SK-N-SH treated with all-trans-retinoic acid at 6 μM for 48 hours (cell line): ENCODE data around the gene NAT14.

Source experiments
- ATAC-seq: fragments of 200-7000 bp; cut with Tn5 transposase; 3 replicates; pipeline ENCODE4 v1.9.1; 2020; ENCODE audit warnings: mild to moderate bottlenecking, moderate library complexity
- BACH2 ChIP-seq: fragments of 250-450 bp; sonication (Bioruptor Pico); IDR thresholded peaks from 2 replicates; pipeline ENCODE4 v1.9.0; 2021; ENCODE audit warnings: mild to moderate bottlenecking, borderline replicate concordance
- CREB5 ChIP-seq: fragments of 250-450 bp; sonication (Bioruptor Pico); IDR thresholded peaks from 2 replicates; pipeline ENCODE4 v1.5.1; 2020; ENCODE audit warnings: low read depth, mild to moderate bottlenecking, moderate library complexity
- CSDC2 ChIP-seq: fragments of 250-450 bp; sonication (Bioruptor Pico); IDR thresholded peaks from 2 replicates; pipeline ENCODE4 v1.5.0; 2020; ENCODE audit warnings: mild to moderate bottlenecking, moderate library complexity
- CSRNP3 ChIP-seq: fragments of 250-450 bp; sonication (Bioruptor Pico); IDR thresholded peaks from 2 replicates; pipeline ENCODE4 v1.5.1; 2021; ENCODE audit warnings: mild to moderate bottlenecking, moderate library complexity
- ESRRG ChIP-seq: fragments of 250-450 bp; sonication (Bioruptor Pico); IDR thresholded peaks from 2 replicates; pipeline ENCODE4 v1.6.1; 2021; ENCODE audit warnings: mild to moderate bottlenecking
- GLIS3 ChIP-seq: fragments of 250-450 bp; sonication (Bioruptor Pico); IDR thresholded peaks from 2 replicates; pipeline ENCODE4 v1.5.0; 2020; ENCODE audit warnings: mild to moderate bottlenecking, moderate library complexity
- ISL1 ChIP-seq: fragments of 250-450 bp; sonication (Bioruptor Pico); IDR thresholded peaks from 2 replicates; pipeline ENCODE4 v2.1.2; 2022; ENCODE audit warnings: mild to moderate bottlenecking, moderate library complexity
- OSR1 ChIP-seq: fragments of 250-450 bp; sonication (Bioruptor Pico); IDR thresholded peaks from 2 replicates; pipeline ENCODE4 v1.8.0; 2022; ENCODE audit warnings: moderate library complexity, mild to moderate bottlenecking, inconsistent platforms
- PATZ1 ChIP-seq: fragments of 250-450 bp; sonication (Bioruptor Pico); IDR thresholded peaks from 2 replicates; pipeline ENCODE4 v1.8.0; 2020; ENCODE audit warnings: mild to moderate bottlenecking, moderate library complexity, borderline replicate concordance
- POU6F1 ChIP-seq: fragments of 250-450 bp; sonication (Bioruptor Pico); IDR thresholded peaks from 2 replicates; pipeline ENCODE4 v1.8.0; 2021; ENCODE audit warnings: low read depth, mild to moderate bottlenecking, moderate library complexity, borderline replicate concordance
- PPARA ChIP-seq: fragments of 250-450 bp; sonication (Bioruptor Pico); IDR thresholded peaks from 2 replicates; pipeline ENCODE4 v1.5.0; 2020; ENCODE audit warnings: mild to moderate bottlenecking, borderline replicate concordance
- RARB ChIP-seq: fragments of 250-450 bp; sonication (Bioruptor Pico); IDR thresholded peaks from 2 replicates; pipeline ENCODE4 v1.8.0; 2021; ENCODE audit warnings: mild to moderate bottlenecking, moderate library complexity
- SNAI2 ChIP-seq: fragments of 250-450 bp; sonication (Bioruptor Pico); IDR thresholded peaks from 2 replicates; pipeline ENCODE4 v1.5.0; 2020; ENCODE audit warnings: mild to moderate bottlenecking, moderate library complexity
- TCF4 ChIP-seq: fragments of 250-450 bp; sonication (Bioruptor Pico); IDR thresholded peaks from 2 replicates; pipeline ENCODE4 v1.8.0; 2021; ENCODE audit warnings: mild to moderate bottlenecking, moderate library complexity, borderline replicate concordance
- TSHZ2 ChIP-seq: fragments of 250-450 bp; sonication (Bioruptor Pico); IDR thresholded peaks from 2 replicates; pipeline ENCODE4 v1.5.0; 2020; ENCODE audit warnings: mild to moderate bottlenecking, moderate library complexity
- ZC3H10 ChIP-seq: fragments of 250-450 bp; sonication (Bioruptor Pico); IDR thresholded peaks from 2 replicates; pipeline ENCODE4 v1.5.1; 2021; ENCODE audit warnings: mild to moderate bottlenecking, moderate library complexity
- ZFP3 ChIP-seq: fragments of 250-450 bp; sonication (Bioruptor Pico); IDR thresholded peaks from 2 replicates; pipeline ENCODE4 v1.5.0; 2020; ENCODE audit warnings: mild to moderate bottlenecking, moderate library complexity
- ZFP30 ChIP-seq: fragments of 450-650 bp; formaldehyde crosslinking; IDR thresholded peaks from 2 replicates; pipeline ENCODE4 v1.5.0; 2022; ENCODE audit warnings: mild to moderate bottlenecking, moderate library complexity
- ZNF565 ChIP-seq: fragments of 450-650 bp; formaldehyde crosslinking; conservative IDR thresholded peaks from 2 replicates; pipeline ENCODE4 v1.5.0; 2020; ENCODE audit warnings: low read depth, mild to moderate bottlenecking, moderate library complexity
- ZNF70 ChIP-seq: fragments of 450-650 bp; formaldehyde crosslinking; IDR thresholded peaks from 2 replicates; pipeline ENCODE4 v1.5.0; 2020; ENCODE audit warnings: mild to moderate bottlenecking, moderate library complexity
- ZNF8 ChIP-seq: fragments of 450-650 bp; formaldehyde crosslinking; IDR thresholded peaks from 2 replicates; pipeline ENCODE4 v1.5.0; 2020; ENCODE audit warnings: mild to moderate bottlenecking, moderate library complexity

NAT14 gene

GRCh38 chr19:55508120-55508519 lies 23.1 kb downstream of the NAT14 start (continued):
- TF ChIP-seq ZNF565 (CRISPR knock-in tag), result no peak

GRCh38 chr19:55516878-55517620 lies 32.1 kb downstream of the NAT14 start:
- ATAC-seq, result peak; percentile 98
- TF ChIP-seq CSDC2 (CRISPR knock-in tag) (no peak), ZNF8 (CRISPR knock-in tag) (no peak), ZFP3 (CRISPR knock-in tag) (no peak), SNAI2 (CRISPR knock-in tag) (no peak), GLIS3 (CRISPR knock-in tag) (no peak), ZC3H10 (CRISPR knock-in tag) (no peak), TCF4 (no peak), ZFP30 (no peak), BACH2 (no peak), ISL1 (CRISPR knock-in tag) (no peak), CSRNP3 (no peak), TSHZ2 (no peak), PATZ1 (CRISPR knock-in tag) (no peak), CREB5 (no peak), RARB (CRISPR knock-in tag) (no peak)

- TF ChIP-seq ZFP3 (CRISPR knock-in tag) (no peak), PPARA (CRISPR knock-in tag) (no peak), RARB (CRISPR knock-in tag) (no peak), POU6F1 (CRISPR knock-in tag) (no peak), ESRRG (no peak), OSR1 (no peak), ZNF70 (CRISPR knock-in tag) (no peak), GLIS3 (CRISPR knock-in tag) (no peak)
- no peak for ATAC-seq
Measured at GRCh38 chr19:55519451-55520311, 34.7 kb downstream of the NAT14 start.
